Neural progenitor cell (in vitro differentiated cells): ENCODE results near the gene SSNA1.

Experiments used
- CTCF ChIP-seq: fragments of 200-600 bp; sonication (generic); IDR thresholded peaks from 2 replicates; pipeline ENCODE4 v1.5.1; 2017; ENCODE audit warnings: antibody characterized with exemption, mild to moderate bottlenecking
- EZH2 ChIP-seq: fragments of 200-600 bp; sonication (generic); IDR thresholded peaks from 2 replicates; pipeline ENCODE4 v1.6.1; 2017; ENCODE audit warnings: antibody characterized with exemption, mild to moderate bottlenecking, moderate library complexity
- EZH2phosphoT487 ChIP-seq: fragments of 200-600 bp; sonication (generic); IDR thresholded peaks from 2 replicates; pipeline ENCODE4 v1.6.1; 2017; ENCODE audit warnings: antibody characterized with exemption

GRCh38 chr9:137202966-137203365 is 14.5 kb downstream of the SSNA1 start:
- no peak for TF ChIP-seq CTCF
- TF ChIP-seq EZH2phosphoT487 = no peak
- no peak for TF ChIP-seq EZH2
